GM18858 (cell line): ENCODE results near the gene PIK3R2.
"Not testable (repeated sequence)": the region's sequence is repeated elsewhere in the genome, so short reads cannot be mapped to it uniquely, and the experiment has no call there.

Source experiments
- ATAC-seq: cut with Tn5 transposase; IDR thresholded peaks from one replicate; pipeline ENCODE4 v1.9.1; 2021; ENCODE audit not compliant: unreplicated experiment

The PIK3R2 gene

DNA sequence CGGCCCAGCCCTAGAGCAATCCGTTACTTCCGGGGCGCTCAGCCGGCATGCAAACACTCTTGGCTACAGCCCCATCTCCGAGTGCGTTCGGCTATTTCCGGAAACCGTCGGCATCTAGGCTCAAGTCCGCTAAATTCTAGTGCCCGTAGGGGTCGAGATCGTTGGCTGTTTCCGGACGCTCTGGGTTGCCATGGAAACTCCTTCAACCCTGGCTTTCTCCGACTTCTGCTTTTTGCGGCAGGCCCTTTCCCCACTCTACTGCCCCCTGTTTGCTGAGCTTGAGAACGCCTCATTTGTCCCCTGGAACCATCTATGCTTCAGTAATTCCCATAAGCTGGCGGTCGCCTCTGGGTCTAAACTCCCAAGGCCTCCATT is 534 bp upstream of the PIK3R2 start:
- peak; percentile 45 for ATAC-seq

DNA sequence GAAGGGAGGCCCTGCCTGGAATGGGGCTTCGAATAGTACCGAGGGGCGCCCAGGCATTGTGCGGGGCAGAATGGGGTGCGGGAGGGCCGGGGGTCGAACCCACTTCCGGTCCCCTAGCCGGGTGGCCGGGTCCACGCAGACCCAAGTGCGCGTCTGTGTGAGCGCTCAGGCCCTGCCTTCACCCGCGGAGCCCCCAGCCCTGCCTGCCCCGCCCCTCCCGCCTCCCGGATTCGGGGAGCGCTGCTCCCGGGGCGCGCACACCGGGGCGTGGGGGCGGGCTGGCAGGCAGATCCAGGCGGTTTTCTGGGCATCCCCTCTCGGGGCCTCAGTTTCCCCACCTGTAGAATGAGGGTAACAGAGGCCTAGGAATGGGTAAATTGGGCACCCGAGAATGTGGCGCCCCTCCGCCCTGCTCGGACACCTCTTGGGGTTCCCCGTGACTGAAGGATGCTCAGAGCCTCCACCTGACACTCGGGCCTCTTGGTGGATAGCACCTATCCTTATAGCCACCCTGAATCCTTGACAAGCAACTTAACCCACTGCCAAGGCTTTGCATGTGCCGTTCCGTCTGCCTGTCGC is 682 bp downstream of the PIK3R2 start:
- no peak for ATAC-seq

DNA sequence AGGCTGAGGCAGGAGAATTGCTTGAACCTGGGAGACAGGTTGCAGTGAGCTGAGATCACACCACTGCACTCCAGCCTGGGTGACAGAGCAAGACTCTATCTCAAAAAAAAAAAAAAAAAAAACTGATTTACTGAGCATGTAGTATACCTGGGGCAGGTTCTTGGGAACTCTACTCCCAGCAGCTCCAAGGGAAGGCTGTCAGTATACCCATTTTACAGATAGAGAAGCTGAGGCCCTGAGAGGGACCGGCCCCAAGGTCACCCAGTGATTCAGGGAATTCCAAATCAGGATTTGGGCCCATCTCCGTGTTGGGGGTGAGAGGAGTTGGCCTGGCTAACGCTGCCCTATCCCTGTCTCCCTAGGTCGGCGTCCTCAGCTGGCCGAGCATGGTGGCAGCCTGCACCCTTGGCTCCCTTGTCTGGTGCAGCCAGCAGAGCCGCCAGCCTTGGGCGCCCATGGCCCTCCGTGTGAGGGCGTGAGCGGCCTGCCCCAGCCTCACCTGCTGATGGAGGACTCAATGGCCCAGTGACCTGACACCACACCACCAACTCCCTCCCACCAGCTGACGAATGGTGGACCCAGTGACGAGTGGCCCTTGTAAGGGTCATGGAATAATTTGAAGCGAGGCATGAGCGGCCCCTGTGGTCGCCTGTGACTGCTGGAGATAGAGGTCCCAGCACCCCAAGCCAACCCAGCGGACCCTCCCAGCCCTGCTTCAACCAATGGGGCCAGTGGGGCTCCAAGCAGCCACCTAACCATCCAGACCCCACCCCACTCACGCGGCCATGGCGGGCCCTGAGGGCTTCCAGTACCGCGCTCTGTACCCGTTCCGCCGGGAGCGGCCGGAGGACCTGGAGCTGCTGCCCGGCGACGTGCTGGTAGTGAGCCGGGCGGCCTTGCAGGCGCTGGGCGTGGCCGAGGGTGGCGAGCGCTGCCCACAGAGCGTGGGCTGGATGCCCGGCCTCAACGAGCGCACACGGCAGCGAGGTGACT is 2.4 kb downstream of the PIK3R2 start:
- ATAC-seq = no peak

DNA sequence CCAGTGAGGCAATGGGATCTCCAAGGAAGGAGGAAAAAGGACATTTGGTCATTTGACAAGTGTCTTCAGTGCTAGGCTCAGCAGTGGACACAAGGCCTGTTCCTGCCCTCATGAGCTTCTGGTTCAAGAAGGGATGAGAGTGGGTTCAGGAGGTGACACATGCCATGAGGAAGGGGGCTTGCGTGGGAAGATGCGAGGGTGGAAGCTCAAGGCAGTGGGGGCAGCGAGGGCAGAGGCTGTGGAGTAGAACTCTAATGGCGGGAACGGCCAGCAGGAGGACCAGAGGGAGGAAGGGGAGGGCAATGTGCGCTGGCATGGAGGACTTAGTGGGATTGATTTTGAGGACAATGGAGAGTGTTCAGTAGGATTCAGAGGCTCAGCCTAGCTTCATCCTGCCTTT is 3.3 kb downstream of the PIK3R2 start:
- no peak for ATAC-seq

DNA sequence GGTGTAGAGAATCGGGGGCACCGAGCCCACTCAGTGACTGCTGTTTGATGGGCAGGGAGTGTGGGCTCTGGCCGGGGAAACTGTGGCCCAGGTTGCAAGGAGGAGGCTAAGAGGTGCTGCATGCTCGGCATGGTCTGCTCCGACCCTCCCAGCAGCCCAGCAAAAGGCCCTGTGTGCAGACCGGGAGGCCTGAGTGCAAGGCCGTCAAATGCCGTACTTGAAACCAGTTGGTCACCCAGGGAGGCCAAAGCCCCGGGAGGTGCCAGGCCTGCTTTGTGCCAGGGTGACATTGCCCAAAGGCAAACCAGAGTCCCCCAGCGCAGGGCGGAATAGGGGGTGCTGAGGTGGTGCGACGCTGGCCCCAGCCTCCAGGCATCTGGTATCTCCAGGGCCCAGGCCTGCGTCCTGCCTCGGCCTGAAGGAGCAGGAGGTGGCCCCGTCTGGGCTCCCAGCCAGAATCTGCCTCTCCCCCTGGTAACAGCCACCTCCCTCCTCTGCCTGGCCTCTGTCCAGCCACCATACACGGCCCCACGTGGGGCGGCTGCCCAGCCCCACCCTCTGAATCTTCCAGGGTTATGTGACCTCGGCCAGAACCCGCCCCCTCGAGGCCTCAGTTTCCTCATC is 4.0 kb downstream of the PIK3R2 start:
- no peak for ATAC-seq

DNA sequence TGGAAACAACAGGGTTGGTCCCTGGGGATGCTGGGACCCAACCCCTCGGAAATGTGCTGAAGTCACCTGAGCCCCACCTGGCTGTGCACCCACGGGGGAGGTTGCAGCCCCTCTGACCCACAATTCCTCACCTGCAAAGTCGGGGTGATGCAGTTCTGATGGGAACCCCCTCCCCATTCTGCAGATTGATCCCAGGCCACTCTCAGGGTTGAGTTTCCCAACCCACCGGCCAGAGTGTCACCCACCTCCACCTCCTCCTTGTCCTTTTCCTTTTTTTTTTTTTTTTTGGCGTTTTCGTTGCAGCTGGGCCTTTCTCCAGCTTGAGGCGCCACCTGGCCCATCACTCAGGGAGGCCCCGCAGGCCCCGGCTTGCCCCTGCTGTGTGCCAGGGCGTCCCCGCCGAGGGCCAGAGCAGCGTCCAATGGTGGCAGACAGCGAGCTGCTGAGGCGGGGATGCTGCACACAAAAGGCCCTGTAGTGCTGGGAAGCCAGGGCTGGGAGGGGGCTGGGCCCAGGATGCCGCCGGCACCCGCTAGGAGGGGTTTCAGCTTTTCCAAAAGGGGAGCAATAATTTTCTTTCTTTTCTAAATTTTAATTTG is 4.6 kb downstream of the PIK3R2 start:
- ATAC-seq = no peak

DNA sequence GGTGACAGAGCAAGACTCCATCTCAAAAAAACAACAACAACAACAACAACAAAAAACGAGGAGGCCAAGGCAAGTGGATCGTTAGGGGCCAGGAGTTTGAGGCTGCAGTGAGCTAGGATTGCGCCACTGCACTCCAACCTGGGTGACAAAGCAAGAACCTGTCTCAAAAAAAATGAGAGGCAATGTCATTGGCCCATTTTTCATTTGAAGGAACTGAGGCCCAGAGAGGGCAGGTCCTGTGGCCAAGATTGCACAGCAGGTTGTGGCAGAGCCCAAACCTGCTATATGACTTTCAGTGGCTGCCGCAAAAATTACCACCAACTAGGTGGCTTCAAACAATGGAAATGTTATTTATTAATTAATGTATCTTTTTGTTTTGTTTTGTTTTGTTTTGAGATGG is 5.5 kb downstream of the PIK3R2 start:
- no peak for ATAC-seq

DNA sequence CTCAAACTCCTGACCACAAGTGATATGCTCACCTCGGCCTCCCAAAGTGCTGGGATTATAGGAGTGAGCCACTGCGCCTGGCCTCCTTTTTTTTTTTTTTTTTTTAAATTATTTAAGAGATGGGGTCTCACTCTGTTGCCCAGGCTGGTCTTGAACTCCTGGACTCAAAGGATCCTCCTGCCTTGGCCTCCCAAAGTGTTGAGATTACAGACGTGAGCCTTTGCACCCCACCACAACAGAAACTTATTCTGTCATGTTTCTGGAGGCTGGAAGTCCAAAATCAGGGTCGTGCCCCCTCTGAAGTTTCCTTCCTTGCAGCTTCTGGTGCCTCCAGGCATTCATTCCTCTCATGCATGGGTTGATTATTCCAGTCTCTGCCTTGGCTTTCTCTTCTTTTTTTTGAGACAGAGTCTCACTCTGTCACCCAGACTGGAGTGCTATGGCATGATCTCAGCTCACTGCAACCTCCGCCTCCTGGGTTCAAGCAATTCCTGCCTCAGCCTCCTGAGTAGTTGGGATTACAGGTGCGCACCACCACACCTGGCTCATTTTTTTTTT is 6.2 kb downstream of the PIK3R2 start:
- not testable (repeated sequence) for ATAC-seq

DNA sequence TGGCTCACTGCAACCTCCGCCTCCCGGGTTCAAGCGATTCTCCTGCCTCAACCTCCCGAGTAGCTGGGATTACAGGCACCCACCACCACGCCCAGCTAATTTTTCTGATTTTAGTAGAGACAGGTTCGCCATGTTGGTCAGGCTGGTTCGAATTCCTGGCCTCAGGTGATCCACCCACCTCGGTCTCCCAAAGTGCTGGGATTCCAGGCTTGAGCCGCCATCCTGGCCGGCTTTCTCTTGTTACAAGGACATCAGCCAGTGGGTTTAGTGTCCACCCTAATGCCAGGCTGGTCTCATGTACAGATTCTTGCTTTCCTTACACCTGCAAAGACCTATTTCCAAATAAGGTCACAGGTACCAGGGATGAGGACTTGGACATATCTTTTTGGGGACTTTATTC is 6.8 kb downstream of the PIK3R2 start:
- no peak for ATAC-seq

DNA sequence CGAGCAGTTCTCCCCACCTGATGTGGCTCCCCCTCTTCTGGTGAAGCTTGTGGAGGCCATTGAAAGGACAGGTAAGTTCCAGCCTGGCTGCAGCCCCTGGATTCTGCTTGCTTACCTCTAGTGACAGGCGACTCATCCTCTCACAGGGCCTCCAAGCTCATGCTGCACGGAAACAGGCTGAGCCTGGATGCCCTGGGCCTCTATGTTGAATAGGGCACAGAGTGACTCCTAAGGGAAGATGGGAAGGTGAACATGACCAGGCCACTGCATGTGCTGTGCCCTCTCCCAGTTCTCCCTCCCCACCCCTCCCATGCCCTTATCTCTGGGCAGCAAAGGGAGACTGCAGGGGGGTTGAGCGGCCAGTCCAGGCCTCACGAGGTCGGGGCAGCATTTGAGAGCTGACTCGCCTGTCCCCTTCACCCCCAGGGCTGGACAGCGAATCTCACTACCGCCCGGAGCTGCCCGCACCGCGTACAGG is 7.6 kb downstream of the PIK3R2 start:
- ATAC-seq = no peak

DNA sequence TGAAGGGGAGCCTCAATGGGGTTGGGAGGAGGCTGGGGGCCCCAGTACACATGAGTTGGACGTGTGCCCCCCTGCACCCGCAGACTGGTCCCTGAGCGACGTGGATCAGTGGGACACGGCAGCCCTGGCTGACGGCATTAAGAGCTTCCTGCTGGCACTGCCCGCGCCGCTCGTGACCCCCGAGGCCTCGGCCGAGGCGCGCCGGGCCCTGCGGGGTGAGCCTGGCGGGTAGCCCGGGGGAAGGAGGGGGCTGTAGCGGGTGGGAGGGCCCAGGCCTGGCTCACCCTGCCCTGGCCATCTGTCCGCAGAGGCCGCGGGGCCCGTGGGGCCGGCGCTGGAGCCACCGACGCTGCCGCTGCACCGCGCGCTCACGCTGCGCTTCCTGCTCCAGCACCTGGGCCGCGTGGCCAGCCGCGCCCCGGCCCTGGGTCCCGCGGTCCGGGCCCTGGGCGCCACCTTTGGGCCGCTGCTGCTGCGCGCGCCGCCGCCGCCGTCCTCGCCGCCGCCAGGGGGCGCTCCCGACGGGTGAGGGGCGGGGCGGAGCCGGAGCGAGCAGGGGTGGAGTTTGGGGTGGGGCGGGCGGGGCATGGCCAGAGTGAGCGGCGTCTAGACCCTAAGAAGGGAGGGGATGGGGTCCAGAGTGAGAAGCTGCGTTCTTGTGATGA is 8.1 kb downstream of the PIK3R2 start:
- no peak for ATAC-seq

DNA sequence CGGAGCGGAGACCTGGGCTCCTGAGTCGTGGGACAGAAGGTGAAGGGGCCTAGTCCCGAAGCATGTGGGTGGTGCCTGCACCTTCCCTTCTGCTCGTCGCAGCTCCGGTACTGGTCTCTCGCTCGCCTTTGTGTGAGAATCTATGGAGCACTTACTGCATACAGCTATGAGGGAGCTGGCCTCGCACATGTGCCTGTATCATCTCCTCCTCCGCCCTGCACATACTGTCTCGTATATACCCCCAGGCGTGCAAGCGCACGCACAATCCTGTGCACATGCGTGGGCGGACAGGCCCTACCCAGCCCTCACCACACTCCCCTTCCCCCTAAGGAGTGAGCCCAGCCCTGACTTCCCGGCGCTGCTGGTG is 8.7 kb downstream of the PIK3R2 start:
- no peak for ATAC-seq

DNA sequence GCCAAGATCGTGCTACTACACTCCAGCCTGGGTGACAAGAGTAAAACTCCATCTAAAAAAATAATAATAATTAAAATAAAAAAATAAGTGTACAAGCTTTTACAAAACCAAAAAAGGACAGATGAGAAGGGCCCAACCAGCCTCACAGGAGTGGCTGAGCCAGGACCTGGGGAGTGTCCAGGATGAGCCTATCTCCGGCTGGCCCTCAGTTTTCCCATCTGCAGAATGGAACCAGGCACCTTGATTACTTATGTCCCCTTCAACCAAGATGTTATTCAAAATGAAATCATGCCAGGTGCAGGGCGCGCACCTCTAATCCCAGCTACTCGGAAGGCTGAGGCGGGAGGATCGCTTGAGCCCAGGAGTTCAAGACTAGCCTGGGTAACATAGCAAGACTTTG is 11.1 kb downstream of the PIK3R2 start:
- no peak for ATAC-seq

DNA sequence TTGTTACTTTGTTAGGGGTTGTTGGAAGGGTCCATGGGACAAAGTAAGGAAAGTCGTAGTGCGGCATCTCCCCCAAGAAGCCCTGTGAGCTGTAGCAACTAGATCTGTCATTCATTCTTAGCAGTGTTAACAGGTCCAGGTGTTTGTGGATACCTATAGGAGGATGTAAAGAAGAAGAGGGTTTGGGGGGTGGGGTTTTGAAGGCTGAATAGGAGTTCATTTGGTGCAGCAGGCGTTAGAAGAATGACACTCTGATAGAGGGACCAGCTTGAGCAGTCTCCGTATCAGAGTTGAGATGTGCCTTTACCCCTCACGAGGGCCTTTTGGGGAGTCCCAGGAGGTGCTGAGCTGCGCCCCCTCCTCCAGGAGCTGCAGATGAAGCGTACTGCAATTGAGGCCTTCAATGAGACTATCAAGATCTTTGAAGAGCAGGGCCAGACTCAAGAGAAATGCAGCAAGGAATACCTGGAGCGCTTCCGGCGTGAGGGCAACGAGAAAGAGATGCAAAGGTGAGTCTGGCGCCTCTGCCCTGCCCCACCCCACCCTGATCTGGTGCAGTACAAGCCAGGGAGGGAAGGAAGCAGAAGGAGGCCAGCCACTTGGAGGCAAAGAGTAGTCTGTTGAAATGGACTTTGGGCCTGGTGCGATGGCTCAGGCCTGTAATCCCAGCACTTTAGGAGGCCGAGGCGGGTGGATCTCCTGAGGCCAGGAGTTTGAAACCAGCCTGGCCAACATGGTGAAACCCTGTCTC is 13.0 kb downstream of the PIK3R2 start:
- no peak for ATAC-seq

DNA sequence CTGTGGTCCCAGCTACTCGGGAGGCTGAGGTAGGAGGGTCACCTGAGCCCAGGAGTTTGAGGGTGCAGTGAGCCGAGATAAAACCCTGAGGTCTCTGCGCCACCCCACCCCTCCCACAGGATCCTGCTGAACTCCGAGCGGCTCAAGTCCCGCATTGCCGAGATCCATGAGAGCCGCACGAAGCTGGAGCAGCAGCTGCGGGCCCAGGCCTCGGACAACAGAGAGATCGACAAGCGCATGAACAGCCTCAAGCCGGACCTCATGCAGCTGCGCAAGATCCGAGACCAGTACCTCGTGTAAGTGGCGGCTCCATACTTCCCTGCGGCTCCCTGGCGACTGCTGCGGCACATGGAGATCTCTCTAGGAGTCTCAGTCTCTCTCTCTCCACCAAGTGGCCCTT is 14.0 kb downstream of the PIK3R2 start:
- ATAC-seq = no peak

DNA sequence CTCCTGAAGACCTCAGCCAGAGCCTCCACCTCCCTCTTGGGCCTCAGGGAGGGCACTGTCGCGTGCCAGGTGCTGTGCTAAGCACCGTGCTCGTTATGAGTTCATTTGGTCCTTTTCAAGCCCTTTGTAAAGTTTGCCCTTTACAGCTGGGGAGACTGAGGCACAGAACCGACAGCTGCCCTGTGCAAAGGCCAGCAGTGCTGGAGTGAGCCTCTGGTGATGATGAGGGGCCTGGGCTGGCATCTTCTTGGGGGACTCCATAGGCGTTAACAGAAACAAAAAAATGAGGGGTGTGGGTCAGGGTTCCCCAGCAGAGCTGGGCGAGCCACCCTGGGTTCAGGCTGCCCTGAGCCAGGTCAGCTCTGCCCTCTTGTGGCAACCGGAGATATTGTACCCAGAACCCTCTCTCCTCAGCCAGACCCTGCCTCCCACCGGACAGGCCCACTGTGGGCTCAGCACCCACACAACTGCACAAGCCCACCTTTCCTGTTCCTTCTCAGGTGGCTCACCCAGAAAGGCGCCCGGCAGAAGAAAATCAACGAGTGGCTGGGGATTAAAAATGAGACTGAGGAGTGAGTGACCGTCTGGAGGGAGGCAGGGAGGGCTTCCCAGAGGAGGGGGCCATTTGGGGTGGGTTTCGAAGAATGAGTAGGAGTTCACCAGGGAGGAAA is 15.1 kb downstream of the PIK3R2 start:
- no peak for ATAC-seq

DNA sequence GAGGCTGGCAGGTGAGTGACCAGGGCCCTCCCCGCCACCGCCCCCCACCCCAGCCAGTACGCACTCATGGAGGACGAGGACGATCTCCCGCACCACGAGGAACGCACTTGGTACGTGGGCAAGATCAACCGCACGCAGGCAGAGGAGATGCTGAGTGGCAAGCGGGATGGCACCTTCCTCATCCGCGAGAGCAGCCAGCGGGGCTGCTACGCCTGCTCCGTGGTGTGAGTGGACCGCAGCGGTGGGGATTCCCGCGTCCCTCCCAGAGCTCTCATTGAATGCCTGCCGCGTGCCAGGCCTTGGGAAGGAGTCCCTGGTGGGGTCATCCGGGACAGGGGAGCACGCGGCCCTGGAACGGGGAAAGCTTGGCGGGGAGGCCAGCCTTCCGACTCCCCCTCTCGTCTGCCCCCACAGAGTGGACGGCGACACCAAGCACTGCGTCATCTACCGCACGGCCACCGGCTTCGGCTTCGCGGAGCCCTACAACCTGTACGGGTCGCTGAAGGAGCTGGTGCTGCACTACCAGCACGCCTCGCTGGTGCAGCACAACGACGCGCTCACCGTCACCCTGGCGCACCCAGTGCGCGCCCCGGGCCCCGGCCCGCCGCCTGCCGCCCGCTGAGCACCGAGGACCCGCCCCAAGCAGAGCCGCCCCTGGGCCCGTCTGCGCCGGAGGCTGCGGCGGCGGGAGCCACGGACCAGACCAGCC is 15.9 kb downstream of the PIK3R2 start:
- ATAC-seq = no peak

DNA sequence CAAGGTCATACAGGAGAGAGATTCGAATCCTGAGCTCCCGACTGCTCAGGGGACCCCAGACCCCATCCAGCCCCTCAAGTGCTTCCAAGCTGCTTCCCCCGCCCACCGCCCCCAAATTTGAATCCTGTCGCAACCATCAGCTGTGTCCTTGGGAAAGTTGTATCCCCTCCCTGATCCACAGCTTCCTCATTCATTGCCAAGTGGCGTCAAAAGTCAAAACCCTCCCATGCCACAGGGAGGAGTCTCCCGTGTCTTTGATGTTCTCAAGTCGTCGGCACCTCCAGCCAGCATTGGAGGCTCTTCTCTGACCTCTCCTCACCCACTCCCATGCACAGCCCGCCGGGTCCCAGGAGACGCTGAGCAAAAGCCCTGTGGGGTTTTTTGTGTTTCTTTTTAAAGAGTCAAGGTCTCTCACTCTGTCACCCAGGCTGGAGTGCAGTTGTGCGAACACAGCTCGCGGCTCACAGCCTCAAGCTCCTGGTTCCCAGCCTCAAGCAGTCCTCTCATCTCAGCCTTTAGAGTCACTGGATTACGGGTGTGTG is 17.8 kb downstream of the PIK3R2 start:
- no peak for ATAC-seq
